Activated T-helper 1 cell treated with anti-CD3 and anti-CD28 coated beads, Interleukin-12 subunit alpha, Interleukin-12 subunit beta, Interleukin-2, Interleukin-4 antibody, amounts not matched to agents 30 ng/mL and 10 ng/mL and 1 ng/mL, durations not matched to agents 14 hours and 24 hours and 36 hours (primary cell): ENCODE results near the gene RHEB. TPM values are rescaled to one million over a fixed set of nuclear protein-coding genes. Genes with fewer than 3 reads are reported as not detected.

Experiments used
- DNase-seq: peaks from one replicate; pipeline ENCODE4 v3.0.0; 2021; ENCODE audit warnings: low spot score
- H3K27ac Mint-ChIP-seq: one replicate; pipeline ENCODE4 v1.8.0; 2021; ENCODE audit warnings: mild to moderate bottlenecking, mixed read lengths
- H3K27me3 Mint-ChIP-seq: one replicate; pipeline ENCODE4 v1.8.0; 2022; ENCODE audit warnings: mild to moderate bottlenecking, moderate library complexity, mixed read lengths; ENCODE audit not compliant: insufficient read depth
- H3K36me3 Mint-ChIP-seq: one replicate; pipeline ENCODE4 v1.8.0; 2021; ENCODE audit warnings: low read depth, mixed read lengths
- H3K4me1 Mint-ChIP-seq: one replicate; pipeline ENCODE4 v1.8.0; 2021; ENCODE audit warnings: low read depth, mixed read lengths
- H3K4me3 Mint-ChIP-seq: one replicate; pipeline ENCODE4 v1.8.0; 2021; ENCODE audit warnings: mild to moderate bottlenecking, moderate library complexity, mixed read lengths
- H3K9me3 Mint-ChIP-seq: one replicate; pipeline ENCODE4 v1.8.0; 2021; ENCODE audit warnings: mixed read lengths
- intact Hi-C: fragments of 100-400 bp; cut with micrococcal nuclease; formaldehyde crosslinking; loops from one replicate; pipeline ENCODE4 v1.15.1; 2024
- total RNA-seq: library from RNA; stranded (reverse); gene quantifications from 2 replicates; pipeline ENCODE4 v1.2.3, GENCODE V29; 2022

RHEB gene
- total RNA-seq, 1 donor from 2014 or later = 65.5 TPM

GRCh38 chr7:151454932-151455530, 64.7 kb downstream of the RHEB start:
- H3K4me1 Mint-ChIP-seq = no peaks in the 10 kb centered on the region
- DNase-seq = no peak
- intact Hi-C loops = no loop called here
- H3K4me3 Mint-ChIP-seq = no peak overlapping the region
- H3K27ac Mint-ChIP-seq = no peak overlapping the region
- H3K36me3 Mint-ChIP-seq = no peaks in the 10 kb centered on the region
- peaks cover 10% of the 10 kb centered on the region for H3K27me3 Mint-ChIP-seq
- no peaks in the 10 kb centered on the region for H3K9me3 Mint-ChIP-seq

- Mint-ChIP-seq H3K4me3 (no peak overlapping the region), H3K9me3 (no peaks in the 10 kb centered on the region), H3K4me1 (peaks cover 5% of the 10 kb centered on the region), H3K27ac (no peak overlapping the region), H3K36me3 (no peaks in the 10 kb centered on the region), H3K27me3 (peaks cover 10% of the 10 kb centered on the region)
- intact Hi-C loops = no loop called here
- DNase-seq = no peak
Observed at GRCh38 chr7:151454305-151454704, 65.4 kb downstream of the RHEB start.

GRCh38 chr7:151453326-151453791, 66.3 kb downstream of the RHEB start:
- DNase-seq = no peak
- peaks cover 5% of the 10 kb centered on the region for H3K4me1 Mint-ChIP-seq
- intact Hi-C loops = no loop called here
- no peak overlapping the region for H3K27ac Mint-ChIP-seq
- H3K27me3 Mint-ChIP-seq = peaks cover 10% of the 10 kb centered on the region
- no peaks in the 10 kb centered on the region for H3K9me3 Mint-ChIP-seq
- H3K4me3 Mint-ChIP-seq = no peak overlapping the region
- H3K36me3 Mint-ChIP-seq = no peaks in the 10 kb centered on the region

GRCh38 chr7:151452680-151453325, 66.9 kb downstream of the RHEB start:
- H3K9me3 Mint-ChIP-seq = no peaks in the 10 kb centered on the region
- no peak overlapping the region for H3K4me3 Mint-ChIP-seq
- intact Hi-C loops = no loop called here
- DNase-seq = no peak
- H3K4me1 Mint-ChIP-seq = peaks cover 5% of the 10 kb centered on the region
- peaks cover 10% of the 10 kb centered on the region for H3K27me3 Mint-ChIP-seq
- H3K36me3 Mint-ChIP-seq = no peaks in the 10 kb centered on the region
- H3K27ac Mint-ChIP-seq = no peak overlapping the region

GRCh38 chr7:151451626-151452571, 67.8 kb downstream of the RHEB start:
- intact Hi-C loops = no loop called here
- H3K4me3 Mint-ChIP-seq = no peak overlapping the region
- H3K9me3 Mint-ChIP-seq = no peaks in the 10 kb centered on the region
- H3K27ac Mint-ChIP-seq = no peak overlapping the region
- peaks cover 5% of the 10 kb centered on the region for H3K4me1 Mint-ChIP-seq
- peaks cover 10% of the 10 kb centered on the region for H3K27me3 Mint-ChIP-seq
- no peaks in the 10 kb centered on the region for H3K36me3 Mint-ChIP-seq
- DNase-seq = no peak

GRCh38 chr7:151451156-151451555, 68.5 kb downstream of the RHEB start:
- H3K36me3 Mint-ChIP-seq = no peaks in the 10 kb centered on the region
- DNase-seq = no peak
- H3K27ac Mint-ChIP-seq = no peak overlapping the region
- no peak overlapping the region for H3K4me3 Mint-ChIP-seq
- H3K9me3 Mint-ChIP-seq = no peaks in the 10 kb centered on the region
- peaks cover 15% of the 10 kb centered on the region for H3K27me3 Mint-ChIP-seq
- intact Hi-C loops = no loop called here
- H3K4me1 Mint-ChIP-seq = peaks cover 5% of the 10 kb centered on the region

GRCh38 chr7:151449990-151450389, 69.7 kb downstream of the RHEB start:
- H3K27ac Mint-ChIP-seq = no peak overlapping the region
- peaks cover 5% of the 10 kb centered on the region for H3K4me1 Mint-ChIP-seq
- intact Hi-C loops = loop anchor here (2.0 to 5.0 kb wide), 4 partner anchors 17 to 98 kb away; partner anchors contain the start of gene RHEB
- H3K4me3 Mint-ChIP-seq = no peak overlapping the region
- H3K9me3 Mint-ChIP-seq = no peaks in the 10 kb centered on the region
- H3K27me3 Mint-ChIP-seq = peaks cover 18% of the 10 kb centered on the region
- no peaks in the 10 kb centered on the region for H3K36me3 Mint-ChIP-seq
- DNase-seq = no peak

GRCh38 chr7:151448261-151449252, 71.1 kb downstream of the RHEB start:
- DNase-seq = peak; percentile 60
- Mint-ChIP-seq H3K9me3 (no peaks in the 10 kb centered on the region), H3K4me1 (peaks cover 5% of the 10 kb centered on the region), H3K27ac (no peak overlapping the region), H3K36me3 (no peaks in the 10 kb centered on the region), H3K27me3 (peaks cover 28% of the 10 kb centered on the region), H3K4me3 (peak overlapping the region; percentile 58)
- intact Hi-C loops = loop anchor here (1.0 to 5.0 kb wide), 7 partner anchors 16 to 311 kb away; partner anchors contain the start of gene RHEB

GRCh38 chr7:151447901-151448260, 71.8 kb downstream of the RHEB start:
- Mint-ChIP-seq H3K4me1 (peaks cover 5% of the 10 kb centered on the region), H3K27ac (no peak overlapping the region), H3K9me3 (no peaks in the 10 kb centered on the region), H3K36me3 (no peaks in the 10 kb centered on the region), H3K27me3 (peaks cover 33% of the 10 kb centered on the region), H3K4me3 (peak overlapping the region; percentile 74)
- intact Hi-C loops = loop anchor here (1.0 to 5.0 kb wide), 7 partner anchors 15 to 311 kb away; partner anchors contain the start of gene RHEB
- DNase-seq = no peak

GRCh38 chr7:151447312-151447711, 72.4 kb downstream of the RHEB start:
- Mint-ChIP-seq H3K27ac (no peak overlapping the region), H3K4me1 (peaks cover 5% of the 10 kb centered on the region), H3K27me3 (peaks cover 33% of the 10 kb centered on the region), H3K36me3 (no peaks in the 10 kb centered on the region), H3K9me3 (no peaks in the 10 kb centered on the region), H3K4me3 (no peak overlapping the region)
- intact Hi-C loops = loop anchor here (5.0 kb wide), 1 partner anchor 95 kb away; no protein-coding TSS in a partner anchor
- no peak for DNase-seq

- no peak overlapping the region for H3K27ac Mint-ChIP-seq
- intact Hi-C loops = loop anchor here (5.0 kb wide), 1 partner anchor 94 kb away; no protein-coding TSS in a partner anchor
- peaks cover 12% of the 10 kb centered on the region for H3K4me1 Mint-ChIP-seq
- no peaks in the 10 kb centered on the region for H3K36me3 Mint-ChIP-seq
- H3K9me3 Mint-ChIP-seq = no peaks in the 10 kb centered on the region
- H3K4me3 Mint-ChIP-seq = no peak overlapping the region
- no peak for DNase-seq
- H3K27me3 Mint-ChIP-seq = peaks cover 40% of the 10 kb centered on the region
Observed at GRCh38 chr7:151446412-151446811, 73.3 kb downstream of the RHEB start.

GRCh38 chr7:151444632-151445031, 75.1 kb downstream of the RHEB start:
- Mint-ChIP-seq H3K27ac (no peak overlapping the region), H3K4me1 (peaks cover 14% of the 10 kb centered on the region), H3K36me3 (no peaks in the 10 kb centered on the region), H3K4me3 (no peak overlapping the region), H3K27me3 (peaks cover 45% of the 10 kb centered on the region), H3K9me3 (no peaks in the 10 kb centered on the region)
- intact Hi-C loops = loop anchor here (5.0 kb wide), 1 partner anchor 92 kb away; no protein-coding TSS in a partner anchor
- DNase-seq = no peak
